GM19351 (cell line): ENCODE results near the gene TACR3.
"Not testable (repeated sequence)": the region's sequence is repeated elsewhere in the genome, so short reads cannot be mapped to it uniquely, and the experiment has no call there.

Experiments
- ATAC-seq: cut with Tn5 transposase; IDR thresholded peaks from one replicate; pipeline ENCODE4 v1.9.1; 2021; ENCODE audit warnings: mild to moderate bottlenecking, moderate library complexity; ENCODE audit not compliant: unreplicated experiment

Gene TACR3, protein sequence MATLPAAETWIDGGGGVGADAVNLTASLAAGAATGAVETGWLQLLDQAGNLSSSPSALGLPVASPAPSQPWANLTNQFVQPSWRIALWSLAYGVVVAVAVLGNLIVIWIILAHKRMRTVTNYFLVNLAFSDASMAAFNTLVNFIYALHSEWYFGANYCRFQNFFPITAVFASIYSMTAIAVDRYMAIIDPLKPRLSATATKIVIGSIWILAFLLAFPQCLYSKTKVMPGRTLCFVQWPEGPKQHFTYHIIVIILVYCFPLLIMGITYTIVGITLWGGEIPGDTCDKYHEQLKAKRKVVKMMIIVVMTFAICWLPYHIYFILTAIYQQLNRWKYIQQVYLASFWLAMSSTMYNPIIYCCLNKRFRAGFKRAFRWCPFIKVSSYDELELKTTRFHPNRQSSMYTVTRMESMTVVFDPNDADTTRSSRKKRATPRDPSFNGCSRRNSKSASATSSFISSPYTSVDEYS

DNA sequence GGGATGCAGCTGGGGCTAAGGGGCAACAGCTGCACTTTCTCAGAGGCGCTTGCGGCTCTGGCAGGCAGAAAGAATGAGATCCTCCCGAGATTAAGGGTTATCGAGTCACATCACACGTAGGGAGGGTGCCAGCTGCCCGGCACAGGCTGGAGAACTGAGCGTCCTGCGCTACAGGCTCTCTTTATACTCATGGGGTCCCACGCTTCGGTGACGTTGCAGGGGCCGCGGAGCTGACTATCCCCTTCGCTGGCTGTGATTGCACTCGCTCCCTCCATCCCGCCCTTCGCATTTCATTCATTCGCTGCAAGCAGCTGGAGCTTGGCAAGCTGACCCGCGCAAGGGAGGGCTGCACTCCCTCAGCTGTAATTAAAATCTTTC, at the start of gene TACR3:
Gene TACR3 (minus strand): TSS at position 156 of the 378 bp plus-strand sequence. CDS start 310 bp downstream, outside the sequence.
- no peak for ATAC-seq

DNA sequence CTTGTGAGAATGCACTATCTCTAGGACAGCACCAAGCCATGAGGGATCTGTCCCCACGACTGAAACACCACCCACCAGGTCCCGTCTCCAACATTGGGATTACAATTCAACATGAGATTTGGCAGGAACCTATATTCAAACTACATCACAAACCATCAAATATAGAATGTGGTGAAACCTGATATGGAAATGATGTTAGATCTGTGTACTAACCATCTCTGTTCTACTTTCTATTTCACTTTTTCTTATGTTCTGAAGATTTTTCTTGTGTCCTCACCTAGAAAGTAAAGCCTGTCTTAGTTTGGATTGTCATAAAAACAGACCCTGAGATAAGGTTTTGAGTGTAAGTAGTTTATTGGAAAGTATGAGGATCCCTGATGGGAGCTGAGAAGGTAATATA, 37.8 kb upstream of the TACR3 start:
- peak; percentile 65 for ATAC-seq

DNA sequence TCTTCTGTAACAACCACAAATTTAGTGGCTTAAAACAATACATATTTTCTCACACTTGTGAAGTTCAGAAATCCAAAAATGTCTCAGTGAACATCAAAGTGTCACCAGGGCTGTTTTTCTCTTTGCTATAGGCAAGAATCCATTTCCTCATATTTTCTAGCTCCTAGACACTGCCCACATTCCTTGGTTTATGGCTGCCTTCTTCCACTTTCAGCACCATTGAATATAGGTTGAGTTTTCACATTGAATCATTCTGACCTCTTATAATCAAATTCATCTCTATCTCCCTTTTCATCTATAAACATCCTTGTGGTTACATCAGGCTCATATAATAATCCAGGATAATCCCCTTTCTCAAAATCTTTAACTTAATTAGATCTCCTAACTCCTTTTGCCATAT, 37.0 kb upstream of the TACR3 start:
- no peak for ATAC-seq

DNA sequence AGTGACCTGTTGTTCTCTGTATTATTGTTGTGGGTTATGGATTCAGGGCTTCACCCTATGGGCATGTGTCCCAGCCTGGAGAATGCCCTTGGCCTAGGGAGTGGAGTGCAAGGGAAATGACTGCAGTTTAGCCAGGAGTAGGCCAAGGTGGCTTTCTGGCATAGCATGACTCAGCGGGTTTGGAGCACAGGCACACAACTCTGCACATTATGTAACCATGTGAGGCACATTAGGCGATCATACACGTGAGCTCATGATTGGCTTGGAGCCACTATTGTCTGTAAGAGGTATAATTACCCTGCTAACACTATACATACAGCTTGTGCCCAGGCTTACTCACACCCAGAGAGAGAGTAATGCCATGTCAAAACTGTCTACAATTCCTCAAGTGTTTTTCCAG, 35.1 kb upstream of the TACR3 start:
- no peak for ATAC-seq

DNA sequence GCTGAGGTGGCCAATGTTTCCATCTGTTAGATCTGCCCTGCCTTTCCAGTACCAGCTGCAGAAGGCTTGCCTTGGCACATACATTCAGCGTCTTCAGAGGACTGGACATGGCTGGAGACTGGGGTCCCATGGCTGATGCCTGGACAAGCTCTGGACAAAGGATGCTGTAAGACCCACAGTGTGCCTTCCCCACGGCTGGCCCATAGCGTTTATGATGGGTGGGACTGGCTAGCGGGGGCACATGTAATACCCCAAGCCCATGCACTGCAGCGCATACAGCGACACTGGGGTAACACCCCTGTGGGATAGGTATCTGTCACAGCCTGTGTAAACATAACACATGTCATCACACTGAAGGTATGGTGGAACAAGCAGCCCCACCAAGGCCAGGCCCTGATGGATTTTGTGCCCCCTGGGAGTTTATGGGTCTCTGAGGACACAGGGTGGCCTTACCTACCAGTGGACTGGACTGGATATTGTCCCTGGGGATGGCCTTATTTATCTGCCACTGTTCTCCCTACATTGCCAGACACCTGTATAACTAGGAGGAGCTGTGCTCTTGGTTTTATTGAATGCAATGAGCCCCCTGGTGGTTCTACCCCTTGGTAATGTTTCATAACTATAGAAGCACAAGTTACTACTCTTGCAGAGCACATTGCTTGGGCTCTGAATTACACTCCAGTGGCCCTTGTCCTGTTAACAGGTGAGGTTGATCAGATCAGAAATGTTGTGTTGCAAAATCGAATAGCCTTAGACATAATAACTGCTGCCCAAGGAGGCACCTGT, 34.3 kb upstream of the TACR3 start:
- ATAC-seq = no peak

DNA sequence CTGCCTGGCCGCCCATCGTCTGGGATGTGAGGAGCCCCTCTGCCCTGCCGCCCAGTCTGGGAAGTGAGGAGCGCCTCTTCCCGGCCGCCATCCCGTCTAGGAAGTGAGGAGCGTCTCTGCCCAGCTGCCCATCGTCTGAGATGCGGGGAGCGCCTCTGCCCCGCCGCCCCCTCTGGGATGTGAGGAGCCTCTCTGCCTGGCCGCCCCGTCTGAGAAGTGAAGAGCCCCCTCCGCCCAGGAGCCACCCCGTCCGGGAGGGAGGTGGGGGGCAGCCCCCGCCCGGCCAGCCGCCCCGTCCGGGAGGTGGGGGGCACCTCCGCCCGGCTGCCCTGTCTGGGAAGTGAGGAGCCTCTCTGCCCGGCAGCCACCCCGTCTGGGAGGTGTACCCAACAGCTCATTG, 3.4 kb upstream of the TACR3 start:
- ATAC-seq = not testable (repeated sequence)

DNA sequence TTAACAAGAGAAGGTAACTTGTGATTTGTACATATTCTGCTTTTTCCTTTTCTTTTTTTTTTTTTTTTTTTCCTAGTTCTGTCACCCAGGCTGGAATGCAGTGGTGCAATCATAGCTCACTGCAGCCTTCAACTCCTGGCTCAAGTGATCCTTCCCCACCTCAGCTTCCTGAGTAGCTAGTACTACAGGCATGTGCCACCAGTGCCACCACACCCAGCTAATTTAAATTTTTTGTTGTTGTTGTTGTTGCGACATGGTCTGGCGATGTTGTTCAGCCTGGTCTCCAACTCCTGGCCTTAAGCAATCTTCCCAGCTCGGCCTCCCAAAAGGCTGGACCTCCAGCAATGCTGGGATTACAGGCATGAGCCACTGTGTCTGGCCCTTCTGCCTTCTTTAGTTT, 1.5 kb upstream of the TACR3 start:
- ATAC-seq = no peak

DNA sequence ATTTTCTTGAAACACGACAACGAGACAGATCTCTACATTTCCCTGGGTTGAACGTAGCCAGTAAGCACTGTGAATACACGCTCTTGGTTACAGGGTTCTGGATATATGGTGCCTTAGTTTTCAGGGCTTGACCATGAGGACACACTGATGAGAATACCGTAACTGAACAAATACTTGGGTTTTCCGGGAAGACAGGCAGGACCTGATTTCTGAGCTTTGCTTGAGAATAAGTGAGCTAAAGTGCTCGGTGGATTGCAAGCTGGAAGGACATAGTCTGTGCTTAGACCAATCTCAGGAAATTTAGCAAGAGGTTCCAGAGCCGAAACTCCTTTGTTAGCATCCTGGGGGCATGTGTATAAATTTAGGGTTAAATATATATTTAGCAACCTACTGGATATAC, 876 bp upstream of the TACR3 start:
- ATAC-seq = no peak

DNA sequence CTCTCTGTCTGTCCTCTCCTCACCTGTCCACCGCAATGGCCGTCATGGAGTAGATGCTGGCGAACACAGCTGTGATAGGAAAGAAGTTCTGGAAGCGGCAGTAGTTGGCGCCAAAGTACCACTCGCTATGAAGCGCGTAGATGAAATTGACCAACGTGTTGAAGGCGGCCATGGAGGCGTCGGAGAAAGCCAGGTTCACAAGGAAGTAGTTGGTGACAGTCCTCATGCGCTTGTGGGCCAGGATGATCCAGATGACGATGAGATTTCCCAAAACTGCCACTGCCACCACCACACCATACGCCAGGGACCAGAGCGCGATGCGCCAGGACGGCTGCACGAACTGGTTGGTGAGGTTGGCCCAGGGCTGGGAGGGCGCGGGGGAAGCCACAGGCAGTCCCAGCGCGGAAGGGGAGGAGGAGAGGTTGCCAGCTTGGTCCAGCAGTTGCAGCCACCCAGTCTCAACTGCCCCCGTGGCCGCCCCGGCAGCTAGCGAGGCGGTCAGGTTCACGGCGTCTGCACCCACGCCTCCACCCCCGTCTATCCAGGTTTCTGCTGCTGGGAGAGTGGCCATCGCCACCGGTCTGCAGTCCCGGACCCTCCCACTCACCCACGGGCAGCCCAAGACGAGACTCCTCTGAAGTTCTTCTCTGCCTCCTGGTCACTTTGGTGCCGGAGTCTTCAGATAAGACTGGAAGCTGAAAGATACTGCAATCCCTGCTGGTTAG, 518 bp downstream of the TACR3 start:
- ATAC-seq = no peak

DNA sequence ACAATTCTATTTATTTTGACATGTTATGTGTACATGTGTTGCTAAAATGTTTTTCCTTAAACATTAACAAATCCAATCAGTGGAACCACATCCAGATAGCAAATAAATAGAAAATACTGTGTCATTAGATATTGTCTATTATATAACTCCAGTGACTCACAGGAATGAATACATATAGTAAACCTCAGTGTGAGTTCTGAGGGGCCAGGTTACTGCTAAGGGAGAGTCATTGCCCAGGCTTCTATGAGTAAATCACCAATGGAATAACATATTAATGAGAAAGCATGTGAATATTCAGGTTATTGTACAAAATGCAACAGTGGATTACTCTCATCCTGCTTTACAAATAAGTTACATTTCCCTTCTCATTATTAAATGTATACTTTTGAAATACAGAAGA, 27.2 kb downstream of the TACR3 start:
- no peak for ATAC-seq

DNA sequence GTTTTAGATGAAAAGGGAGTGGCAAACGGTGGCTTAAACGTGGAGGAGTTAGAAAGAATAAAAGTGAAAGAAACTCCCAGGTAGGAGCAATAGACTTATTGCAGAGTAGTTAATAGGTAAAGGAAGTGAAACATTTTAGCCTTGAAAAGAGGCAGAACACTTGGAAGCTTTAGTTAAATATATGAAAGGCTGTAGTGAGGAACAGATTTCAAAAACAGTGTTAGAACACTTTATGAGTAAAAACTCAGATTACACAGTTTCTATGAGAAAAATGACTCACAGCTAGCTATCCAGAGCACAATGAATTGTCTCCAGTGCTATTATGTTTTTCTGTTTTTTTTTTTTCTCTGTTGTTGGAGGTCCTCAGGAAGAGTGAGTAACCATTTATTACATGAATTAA, 45.8 kb downstream of the TACR3 start:
- ATAC-seq = peak; percentile 67

DNA sequence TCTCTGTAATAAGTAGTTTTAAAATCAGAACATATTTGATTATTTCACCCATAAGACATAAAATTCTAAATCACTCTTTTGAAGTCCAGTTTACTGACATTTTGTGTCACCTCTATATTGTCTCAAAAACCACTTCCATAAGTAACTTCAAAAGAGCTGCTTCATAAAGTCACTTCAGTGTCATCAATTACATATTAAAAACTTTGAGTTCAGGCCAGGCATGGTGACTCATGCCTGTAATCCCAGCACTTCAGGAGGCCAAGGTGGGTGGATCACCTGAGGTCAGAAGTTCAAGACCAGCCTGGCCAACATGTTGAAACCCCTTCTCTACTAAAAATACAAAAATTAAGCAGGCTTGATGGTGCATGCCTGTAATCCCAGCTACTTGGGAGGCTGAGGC, 53.0 kb downstream of the TACR3 start:
- ATAC-seq = not testable (repeated sequence)

DNA sequence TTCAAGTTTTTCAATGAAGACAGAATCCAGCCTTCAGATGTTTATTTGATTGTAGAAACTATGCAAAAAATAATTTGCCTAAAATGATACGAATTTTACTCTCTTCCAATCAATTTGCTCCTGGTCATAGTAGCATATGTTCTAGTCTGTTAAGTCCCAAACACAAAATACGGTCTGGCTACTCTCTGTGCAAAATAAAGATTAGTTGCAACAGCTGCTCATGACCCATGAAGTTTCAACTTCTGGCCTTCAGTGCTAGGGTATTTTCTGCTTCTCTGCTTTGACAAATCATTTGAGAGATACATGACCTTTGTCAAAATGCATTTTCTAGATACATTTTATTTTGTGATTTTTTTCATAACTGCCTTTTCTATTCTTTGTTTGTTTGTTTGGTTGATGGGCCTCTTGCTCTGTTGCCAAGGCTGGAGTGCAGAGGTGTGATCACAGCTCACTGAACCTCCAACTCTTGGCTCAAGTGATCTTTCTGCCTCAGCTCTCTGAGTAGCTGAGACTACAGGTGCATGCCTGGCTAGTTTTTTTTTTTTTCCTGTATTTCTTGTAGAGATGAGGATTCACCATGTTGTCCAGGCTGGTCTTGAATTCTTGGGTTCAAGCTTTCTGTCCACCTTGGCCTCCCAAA, 55.2 kb downstream of the TACR3 start:
- ATAC-seq = no peak

DNA sequence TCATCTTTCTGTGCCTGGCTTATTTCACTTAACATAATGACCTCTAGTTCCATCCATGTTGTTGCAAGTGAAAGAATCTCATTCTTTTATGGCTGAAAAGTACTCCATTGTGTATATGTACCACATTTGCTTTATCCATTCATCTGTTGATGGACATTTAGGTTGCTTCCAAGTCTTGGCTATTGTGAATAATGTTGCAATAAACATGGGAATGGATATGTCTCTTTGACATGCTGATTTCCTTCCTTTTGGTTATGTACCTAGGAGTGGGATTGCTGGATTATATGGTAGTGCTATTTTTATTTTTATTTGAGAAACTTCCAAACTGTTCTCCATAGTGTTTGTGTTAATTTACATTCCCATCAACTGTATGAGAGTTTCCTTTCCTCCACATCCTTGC, 71.2 kb downstream of the TACR3 start:
- no peak for ATAC-seq

DNA sequence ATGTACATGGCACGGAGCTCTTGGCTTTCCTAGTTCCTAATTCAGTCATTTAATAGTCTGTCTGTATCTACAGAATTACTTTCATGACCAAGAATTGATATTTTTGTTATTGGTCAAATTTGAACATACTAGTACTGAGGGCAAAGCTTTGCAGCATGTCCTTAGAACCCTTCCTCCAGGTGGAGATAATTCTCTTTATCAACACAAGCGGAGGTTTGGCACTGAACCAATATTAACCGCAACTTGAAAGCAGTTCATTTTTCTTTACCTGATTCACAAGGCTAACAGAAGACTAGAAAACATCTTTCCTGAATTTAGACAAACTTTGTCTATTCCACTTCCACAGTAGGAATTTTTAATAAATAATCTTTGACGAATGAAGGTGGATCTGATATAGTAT, 73.8 kb downstream of the TACR3 start:
- ATAC-seq = no peak

DNA sequence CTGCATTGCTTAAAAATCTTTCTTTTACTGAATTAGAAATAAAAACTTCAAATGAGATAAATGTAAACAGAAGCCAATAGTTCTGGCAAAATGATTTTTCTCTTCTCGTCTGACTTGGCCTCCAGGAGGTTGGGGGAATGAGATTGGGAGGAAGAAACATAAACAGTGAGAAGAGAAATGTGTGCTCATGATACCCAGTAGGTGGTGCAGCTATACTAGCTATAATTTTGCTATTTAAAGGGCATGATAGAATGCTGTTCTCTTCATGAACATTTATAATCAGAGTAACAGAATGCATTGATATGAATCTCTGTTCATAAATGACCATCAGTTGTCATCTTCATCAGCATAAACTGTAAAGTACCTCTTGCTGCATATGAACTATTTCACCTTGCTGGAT, 85.5 kb downstream of the TACR3 start:
- ATAC-seq = no peak

DNA sequence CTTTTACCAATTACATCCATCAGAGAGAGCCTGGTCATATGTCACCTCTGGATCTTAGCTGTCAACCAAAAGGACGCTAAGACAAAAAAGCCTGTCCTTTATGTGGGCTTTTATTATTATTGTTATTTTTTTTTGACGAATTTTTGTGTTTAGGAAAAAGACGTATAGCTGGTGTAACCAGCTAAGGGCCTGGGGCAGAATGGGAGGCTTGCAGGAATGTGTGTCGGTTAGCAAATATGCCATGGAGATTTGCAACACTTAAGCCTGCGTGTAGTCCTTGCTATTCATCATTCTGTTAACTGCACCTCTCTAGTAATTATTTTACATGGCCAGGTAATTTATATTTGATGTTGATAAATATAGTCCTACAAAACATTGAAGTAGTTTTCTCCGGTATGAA, 93.5 kb downstream of the TACR3 start:
- no peak for ATAC-seq

DNA sequence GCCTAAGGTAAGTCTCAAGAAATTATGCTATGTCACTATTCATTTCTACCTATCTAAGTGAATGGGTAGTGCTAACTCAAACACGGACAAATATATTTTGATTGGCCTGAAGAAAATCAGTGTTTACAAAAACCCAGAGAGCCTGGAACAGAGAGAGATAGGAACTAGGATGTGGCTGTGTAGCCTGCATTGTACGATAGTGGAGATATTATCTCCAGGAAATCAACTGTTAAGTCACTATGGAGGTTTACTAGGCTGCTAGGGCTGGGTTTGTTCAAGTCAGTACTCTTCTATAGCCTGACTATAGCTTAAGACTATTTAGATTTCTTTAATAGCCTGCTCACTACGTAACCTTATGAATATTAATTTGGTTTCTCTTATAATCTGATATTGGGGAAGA, 127.9 kb downstream of the TACR3 start:
- ATAC-seq = no peak

DNA sequence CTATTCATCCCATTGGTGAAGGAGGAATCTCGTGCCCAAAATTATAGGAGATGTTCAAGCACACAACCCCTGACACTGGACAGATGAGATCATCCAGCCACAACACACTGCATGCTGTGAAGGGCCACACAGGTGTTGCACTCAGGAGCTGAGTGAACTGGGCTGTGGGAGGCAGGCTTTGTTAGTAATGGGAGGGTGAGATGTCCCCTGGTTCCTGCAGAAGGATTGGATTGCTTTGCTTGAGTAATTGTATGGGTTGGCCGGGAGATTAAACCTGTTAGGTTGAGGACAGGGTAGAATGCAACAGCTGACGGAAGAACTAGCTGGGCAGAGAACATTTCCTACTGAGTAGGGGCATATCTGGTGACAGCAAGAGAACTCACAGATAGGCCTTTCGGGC, 152.2 kb downstream of the TACR3 start:
- ATAC-seq = no peak

DNA sequence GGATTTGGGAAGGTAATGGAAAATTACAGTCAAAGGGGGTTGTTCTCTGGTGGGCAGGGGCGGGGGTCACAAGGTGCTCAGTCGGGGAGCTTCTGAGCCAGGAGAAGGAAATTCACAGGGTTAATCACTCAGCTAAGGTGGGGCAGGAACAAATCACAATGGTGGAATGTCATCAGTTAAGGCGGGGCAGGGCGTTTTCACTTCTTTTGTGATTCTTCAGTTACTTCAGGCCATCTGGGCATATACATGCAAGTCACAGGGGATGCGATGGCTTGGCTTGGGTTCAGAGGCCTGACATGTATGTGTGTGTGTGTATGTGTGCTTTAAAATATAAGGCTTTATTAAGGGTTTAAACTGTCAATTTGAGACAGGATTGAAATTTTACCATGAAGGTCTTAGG, 160.6 kb downstream of the TACR3 start:
- not testable (repeated sequence) for ATAC-seq
